NCI-H2107 treated with DMSO at 0.1 percent for 48 hours (cell line): ENCODE data around the gene MYO15A.
A peak's percentile ranks its signal among the peaks of the same experiment; 100 is the strongest.

Experiments
- DNase-seq: peaks from one replicate; lab custom pipeline; 2025; ENCODE audit not compliant: unreplicated experiment; lab: John Stamatoyannopoulos, UW

Gene MYO15A

DNA sequence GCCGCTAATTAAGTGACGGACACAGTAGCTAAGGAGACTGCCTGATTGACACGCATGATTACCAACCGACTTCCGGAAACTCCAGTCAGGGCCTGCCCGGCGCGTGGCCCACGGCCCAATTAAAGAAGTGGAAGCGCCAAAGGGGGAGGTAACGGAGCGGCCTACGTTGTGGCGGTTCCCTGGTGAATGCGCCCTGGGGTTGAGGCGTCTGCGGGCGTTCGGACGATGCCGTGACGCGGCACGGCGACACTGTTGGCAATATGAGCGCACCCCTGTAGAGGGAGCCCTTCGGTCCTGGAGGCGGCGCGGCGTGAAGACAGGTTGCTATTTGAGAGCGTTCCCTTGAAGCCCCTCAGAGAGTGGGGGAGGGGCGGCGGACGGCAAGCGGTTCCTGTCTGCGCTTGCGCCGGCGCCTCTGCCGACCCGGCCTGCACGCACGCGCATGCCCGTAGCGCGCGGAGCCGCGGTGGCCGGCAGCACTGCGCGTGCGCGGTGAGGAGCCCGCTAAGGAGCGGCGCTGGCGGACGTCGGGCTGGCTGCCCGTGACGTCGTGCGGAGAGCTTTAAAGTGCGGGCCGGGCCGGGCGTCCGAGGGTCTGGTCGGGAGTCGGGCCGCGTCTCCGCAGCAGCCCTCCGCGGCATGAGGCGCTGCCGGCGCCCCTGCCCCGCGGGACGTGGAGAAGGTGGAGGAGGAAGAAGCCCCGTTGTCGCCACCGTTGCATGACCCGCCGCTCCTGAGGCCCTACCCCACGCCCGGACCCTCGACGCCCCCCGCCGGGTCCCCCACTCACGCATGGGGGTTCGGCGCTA is 75.0 kb downstream of the MYO15A start, which contains the start of gene ALKBH5:
Gene ALKBH5, plus strand, starts transcription at position 495 of the 809 bp plus-strand sequence. CDS start 416 bp downstream, outside the sequence.
- DNase-seq, result peak; percentile 87

DNA sequence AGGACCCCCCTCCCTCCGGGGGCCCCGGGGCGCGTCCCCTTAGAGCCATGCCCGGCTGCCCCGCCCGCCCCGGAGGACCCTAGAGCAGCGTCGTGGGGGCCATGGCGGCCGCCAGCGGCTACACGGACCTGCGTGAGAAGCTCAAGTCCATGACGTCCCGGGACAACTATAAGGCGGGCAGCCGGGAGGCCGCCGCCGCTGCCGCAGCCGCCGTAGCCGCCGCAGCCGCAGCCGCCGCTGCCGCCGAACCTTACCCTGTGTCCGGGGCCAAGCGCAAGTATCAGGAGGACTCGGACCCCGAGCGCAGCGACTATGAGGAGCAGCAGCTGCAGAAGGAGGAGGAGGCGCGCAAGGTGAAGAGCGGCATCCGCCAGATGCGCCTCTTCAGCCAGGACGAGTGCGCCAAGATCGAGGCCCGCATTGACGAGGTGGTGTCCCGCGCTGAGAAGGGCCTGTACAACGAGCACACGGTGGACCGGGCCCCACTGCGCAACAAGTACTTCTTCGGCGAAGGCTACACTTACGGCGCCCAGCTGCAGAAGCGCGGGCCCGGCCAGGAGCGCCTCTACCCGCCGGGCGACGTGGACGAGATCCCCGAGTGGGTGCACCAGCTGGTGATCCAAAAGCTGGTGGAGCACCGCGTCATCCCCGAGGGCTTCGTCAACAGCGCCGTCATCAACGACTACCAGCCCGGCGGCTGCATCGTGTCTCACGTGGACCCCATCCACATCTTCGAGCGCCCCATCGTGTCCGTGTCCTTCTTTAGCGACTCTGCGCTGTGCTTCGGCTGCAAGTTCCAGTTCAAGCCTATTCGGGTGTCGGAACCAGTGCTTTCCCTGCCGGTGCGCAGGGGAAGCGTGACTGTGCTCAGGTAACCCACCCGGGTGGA is 75.8 kb downstream of the MYO15A start:
- DNase-seq, result no peak

DNA sequence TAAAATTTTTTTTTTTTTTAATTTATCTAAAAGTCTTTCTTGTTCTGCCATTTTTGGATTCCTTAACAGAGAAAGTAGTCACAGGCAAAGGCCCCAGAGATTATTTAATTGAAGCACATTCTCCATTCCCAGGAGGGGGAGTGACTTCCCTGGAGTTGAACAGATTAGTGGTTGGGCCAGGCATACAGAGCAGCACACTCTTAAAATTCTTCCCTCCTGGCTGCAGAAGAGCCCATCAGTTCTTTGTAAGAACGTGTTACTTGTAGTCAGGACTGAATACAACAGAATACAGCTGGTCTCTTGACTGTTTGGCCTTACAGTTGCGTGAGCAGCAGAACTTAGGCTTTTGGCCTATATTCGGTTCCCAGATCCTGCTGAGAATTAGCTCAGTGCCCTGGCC is 76.8 kb downstream of the MYO15A start:
- no peak for DNase-seq

DNA sequence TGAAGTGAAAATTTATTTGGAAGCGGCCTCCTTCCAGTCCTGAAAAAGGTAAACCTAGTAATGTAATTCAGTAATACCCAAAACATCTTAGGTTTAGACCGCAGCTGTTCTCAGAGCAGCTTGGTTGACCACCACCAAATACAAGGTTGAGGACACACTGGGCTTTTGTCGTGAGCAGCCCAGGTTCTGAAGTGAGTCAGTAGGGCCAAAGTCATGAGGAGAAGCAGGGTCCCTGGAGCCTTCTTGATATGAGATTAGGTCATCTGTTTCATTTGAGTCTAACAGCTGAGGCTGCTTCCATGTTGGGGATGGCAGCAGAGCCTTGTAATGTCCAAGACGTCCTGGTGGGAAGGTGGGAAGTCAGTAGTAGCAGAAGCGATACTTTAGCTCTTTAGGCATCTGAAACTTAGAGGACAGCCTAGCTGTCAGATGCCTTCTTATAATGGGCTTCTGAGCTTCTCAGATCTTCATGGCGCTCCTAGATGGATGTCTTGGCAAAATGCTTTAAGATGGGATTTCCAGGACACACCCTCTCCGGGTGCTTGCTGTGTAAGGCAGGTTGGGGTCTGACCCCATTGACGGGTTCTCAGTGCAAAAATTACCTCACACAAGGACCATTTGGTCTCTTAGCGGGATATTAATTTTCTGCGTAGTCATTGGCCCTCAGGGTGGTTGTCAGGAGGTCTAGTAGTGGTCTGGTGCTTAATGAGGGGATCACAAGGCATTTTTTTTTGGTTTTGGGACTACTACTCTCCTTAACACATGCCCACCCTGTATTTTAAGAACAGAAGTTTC is 77.5 kb downstream of the MYO15A start:
- no peak for DNase-seq

DNA sequence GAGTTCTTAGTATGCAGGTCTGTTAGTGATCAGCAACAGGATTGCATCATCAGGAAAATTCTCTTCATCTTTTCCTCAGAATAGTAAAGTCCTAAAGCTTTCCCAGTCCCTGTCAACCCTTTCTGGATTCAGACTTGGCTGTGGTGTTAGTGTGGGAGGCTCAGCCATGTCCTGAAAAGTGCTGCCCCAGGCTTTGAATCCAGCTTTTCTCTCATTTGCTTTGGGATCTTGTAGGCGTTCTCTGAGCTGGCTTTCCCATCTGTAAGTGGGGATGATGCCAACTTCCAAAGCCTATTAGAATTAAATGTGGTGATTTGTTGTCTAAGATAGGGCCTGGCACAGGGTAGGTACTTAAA is 78.0 kb downstream of the MYO15A start:
- DNase-seq, result no peak

DNA sequence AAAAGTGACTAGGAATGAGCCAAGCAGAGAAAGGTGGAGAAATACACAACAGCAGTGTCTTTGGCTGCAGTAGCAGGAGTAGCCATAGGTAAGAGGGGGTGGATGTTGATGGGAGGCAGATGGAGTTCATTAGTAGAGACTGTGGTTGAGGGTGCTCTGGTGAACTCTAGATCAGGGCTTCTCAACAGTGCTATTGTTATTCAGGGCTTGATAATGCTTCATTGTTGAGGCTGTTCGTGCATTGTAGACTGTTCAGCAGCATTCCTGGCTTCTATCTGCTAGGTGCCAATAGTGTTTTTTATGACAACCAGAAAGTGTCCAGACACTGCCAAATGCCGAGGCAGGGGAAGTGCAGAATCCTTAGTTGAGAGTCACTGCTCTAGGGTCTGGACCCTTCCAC is 78.7 kb downstream of the MYO15A start:
- no peak for DNase-seq

DNA sequence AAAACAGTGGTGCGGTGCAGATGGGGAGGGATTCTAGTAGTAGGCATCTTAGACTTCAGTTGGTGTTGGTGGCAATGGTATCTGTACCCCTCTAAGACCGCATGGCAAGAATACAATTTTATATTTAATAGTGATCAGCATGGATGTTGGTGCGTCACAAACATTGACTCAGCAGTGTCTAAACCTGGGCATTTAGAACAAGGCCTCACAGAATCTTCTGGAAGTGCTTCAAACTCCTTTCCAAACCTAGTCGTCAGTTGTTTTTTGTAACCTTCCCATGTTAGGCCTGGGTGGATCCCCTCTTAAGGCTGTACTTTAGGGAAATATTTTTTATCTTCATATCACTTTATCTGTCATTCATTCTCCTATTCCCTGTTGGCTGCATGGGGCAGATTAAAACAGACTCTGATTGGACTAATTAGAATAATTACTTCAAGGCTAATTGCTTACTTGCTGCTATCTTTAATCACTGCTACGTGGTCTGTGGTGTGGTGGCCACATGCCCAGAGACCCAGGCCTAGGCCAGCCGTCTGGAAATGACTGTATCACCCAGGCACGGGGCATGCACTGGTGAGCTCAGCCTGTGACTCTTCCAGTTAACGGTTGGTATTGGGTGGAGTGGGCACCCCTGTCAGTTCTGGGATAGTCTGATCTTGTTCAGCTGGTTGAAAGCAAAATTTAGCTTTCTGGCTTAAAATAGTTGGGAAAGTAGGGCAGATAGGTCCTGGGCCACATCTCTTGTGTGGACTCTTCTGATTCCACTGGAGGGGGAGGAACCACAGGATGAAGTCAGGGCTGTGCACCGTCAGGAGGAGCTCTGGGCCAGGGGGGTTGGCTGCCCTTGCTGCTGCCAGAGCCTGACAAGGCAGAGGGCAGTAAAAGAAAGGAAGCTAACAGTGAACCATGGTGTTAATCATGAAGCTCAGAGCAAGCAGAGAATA is 79.5 kb downstream of the MYO15A start:
- DNase-seq, result no peak

DNA sequence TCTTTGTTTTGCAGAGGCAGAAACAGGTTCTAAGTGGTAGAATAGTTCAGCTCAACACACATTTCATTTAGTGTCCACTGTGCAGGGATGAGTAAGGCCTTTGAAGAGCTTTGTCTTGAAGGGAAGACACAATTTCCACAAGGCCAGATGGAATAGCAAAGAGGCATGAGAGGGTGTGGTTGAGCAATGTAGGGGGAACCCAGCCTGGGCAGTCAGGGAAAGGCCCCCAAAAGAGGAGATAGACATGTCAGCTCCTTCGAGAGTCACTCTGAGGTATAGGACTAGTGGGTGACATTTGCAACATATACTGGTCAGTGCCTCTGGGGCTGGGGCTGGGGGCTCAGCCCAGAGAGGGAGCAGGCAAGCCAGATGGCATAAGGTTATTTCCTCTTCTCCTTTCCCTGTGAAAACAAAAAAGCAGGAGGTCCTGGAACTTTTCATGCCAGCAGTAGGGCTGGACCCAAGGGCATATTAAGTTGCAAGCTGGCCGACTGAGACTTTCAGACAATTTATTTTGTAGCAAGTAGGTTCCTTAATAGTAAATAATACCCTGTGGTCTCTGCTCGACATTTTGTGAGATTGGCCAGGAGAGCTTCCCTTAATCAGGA is 82.2 kb downstream of the MYO15A start:
- DNase-seq, result no peak

DNA sequence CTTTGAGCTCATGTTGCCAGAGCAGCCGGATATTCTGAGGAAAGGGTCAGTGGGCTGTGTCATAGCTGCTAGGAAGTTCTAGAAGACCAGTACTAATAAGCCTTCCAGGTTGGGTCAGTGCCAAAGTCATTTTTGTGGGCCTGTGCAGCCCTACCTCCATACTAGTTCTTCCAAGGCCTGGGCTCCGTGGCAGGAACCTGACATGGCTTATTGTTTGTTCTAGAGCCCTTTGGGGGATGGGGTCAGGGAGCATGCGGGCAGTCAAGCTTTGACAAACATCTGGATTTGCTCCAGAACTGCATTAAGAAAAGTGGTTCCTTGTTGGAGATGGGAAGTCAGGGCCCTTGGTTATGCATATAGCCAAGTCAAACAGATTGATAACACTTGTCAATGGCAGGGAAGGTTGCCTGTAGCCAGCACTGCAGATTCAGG is 82.7 kb downstream of the MYO15A start:
- DNase-seq, result no peak

DNA sequence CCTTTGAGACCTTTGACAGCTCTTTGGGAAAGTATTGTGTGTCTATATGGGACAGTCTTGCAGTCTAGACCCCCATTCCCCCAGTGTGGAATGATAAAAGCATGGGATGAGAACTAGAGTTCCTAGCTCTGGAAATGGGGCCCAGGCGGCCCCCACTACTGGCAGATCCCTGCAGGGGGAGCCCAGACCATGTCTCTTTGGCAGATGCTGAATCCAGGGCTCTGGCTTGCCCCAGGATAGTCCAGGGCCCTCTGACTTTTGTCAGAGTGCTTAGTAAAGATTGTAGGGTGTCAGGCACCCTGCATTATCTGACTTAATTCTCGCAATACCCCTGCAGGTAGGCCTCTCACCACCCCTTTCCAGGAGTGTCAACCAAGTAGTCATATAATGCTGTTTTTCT is 83.4 kb downstream of the MYO15A start:
- no peak for DNase-seq

DNA sequence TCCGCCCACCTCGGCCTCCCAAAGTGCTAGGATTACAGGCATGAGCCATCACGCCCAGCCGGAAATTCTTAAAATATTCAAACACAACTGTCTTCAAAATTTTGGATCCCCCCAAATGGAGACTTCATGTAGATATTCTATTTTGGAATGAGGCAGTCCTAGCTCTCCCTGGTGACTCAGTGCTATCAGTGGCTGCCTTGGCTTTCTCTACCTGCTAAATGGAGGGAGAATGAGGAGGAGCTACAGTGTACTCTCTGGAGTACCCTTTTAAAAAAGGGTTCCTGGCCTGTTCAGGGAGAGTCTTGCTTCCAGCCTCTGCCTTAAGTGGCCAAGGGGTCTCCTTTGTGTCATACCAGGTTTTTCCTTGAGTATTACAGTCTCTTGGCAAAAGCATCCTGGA is 85.8 kb downstream of the MYO15A start:
- DNase-seq, result no peak

DNA sequence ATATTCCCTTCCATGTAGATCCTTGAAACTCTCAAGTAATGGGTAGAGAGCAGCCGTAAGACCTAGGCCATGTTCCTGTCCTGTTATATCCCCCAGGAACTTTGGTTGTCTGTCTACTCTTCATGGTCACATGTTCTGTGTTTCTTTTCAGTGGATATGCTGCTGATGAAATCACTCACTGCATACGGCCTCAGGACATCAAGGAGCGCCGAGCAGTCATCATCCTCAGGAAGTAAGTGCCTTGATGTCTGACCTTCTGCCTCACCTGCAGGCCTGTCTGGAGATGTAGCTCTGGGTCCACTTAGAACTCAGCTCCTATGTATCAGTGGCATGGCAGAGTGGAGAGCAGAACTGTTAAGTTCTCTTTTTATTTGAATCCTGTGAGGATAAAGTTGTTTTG is 86.2 kb downstream of the MYO15A start:
- no peak for DNase-seq

DNA sequence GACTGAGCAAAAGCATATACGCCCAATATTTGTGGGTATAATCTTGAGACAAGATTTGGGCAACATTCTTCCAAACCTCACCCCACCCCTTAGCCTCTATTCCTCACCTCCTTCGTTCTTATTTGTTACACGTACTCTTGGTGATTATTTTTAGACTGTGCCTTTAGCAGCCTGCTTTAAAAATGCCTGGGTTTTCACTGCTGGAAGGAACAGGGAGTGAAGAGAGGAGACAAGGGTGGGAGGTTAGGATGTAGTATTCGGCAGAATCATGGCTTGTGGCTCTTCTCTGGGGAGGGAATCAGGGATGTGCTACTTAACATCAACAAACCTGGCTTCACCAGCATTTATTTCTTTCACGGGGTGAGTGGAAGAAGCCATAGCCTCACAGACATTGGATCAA is 86.7 kb downstream of the MYO15A start:
- no peak for DNase-seq

DNA sequence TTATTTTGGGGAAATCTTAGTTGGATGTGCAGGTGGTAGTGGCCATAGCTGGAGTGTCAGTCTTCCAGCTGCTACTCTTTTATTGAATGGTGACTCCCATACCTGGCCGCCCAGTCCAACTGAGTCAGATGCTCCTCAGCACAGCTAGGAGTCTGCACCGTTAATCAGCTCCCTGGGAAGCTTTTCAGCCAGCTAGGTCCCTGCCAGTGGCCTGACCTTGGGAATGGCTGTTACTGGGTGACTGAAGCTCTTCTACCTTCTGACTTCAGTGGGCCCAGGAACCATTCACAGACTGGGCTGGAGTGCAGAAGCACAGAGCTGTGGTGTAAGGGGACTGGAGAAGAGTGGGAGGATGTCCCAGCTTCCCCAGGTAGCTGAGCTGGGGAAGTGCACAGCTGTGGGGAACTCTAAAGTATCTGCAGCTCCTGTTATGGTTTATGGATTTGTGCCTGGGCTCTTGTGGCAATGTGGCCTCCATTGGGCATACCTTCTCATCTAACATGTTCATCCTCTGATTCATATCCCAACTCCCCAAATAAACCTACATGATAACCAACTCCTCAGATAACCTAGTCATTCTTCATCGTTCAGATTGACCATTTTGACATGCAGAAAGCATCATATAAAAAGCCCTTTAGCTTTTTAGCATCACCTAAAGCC is 89.1 kb downstream of the MYO15A start:
- no peak for DNase-seq

DNA sequence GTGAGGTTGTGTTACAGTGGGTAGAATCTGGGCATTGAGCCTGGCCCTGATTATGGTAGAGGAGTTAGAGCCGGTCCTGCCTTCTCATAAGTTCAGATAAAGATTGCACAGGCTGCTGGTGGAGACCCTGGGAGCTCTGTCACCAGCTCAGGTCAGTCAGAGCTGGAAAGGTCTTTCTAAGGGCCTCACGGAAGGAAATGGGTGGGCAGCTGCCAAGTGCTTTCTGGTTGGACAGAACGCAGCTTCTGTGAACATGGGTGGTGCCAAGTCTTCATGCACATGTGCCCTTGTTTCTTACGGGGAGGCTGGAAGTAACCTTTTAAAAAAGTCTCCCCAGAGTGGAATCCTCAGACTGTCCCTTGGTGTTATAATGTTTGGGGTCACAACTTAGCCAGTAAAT is 90.0 kb downstream of the MYO15A start:
- DNase-seq, result no peak

DNA sequence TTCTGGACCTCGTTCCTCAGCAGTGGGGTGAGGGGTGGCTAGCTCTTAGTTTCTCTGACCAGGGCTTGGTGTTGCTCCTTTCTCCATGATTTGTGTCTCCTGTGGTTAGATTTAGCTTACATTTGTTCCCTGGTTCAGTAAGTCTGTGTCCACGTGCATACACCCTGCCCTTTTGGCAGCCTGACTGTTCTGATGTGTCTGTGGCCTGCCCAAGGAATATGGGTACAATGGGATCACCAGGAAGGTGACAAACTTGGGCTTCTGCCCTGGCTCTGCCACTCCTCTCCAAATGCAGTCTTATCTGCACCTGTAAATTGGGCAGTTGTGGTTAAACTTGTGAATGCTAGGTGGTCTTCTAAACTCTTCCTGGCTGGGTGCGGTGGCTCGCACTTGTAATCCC is 92.6 kb downstream of the MYO15A start:
- DNase-seq, result no peak

DNA sequence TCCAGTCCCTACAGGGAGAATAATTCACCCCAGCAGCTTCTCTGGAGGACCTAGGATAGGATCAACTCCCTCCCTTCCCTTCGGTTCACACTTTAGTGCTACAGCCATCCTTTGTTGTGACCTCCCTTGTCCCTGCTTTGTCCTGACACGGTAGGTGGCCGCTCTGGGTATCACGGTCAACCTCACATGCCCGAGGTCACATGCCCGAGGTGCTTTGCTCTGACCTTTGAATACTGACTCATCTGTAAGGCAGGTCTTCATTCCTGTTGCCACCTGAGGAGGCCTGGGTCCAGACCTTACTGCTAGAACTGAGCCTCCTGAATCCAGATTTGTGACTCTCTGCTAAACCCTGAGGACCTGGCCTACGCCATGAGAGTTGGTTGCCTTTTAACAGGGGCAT is 94.8 kb downstream of the MYO15A start:
- no peak for DNase-seq

DNA sequence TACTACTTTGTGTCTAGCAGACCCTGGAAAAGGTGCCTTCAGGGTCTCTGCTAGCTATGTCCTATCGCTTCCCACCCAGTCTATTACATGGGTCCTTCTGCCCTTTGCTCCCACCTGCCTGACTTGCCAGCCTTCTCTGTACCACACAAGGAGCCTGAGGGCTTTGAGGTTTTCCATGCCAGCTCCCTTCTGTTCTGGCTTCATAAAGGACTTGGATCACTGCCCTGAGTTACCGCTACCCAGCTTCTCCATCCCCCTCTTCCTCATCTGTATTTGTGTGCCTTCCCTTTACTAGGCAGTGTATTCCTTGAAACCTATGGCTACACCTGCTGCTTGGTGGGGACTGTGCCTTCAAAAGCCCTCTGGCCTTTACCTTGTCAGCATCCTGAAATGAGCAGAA is 97.3 kb downstream of the MYO15A start:
- no peak for DNase-seq

DNA sequence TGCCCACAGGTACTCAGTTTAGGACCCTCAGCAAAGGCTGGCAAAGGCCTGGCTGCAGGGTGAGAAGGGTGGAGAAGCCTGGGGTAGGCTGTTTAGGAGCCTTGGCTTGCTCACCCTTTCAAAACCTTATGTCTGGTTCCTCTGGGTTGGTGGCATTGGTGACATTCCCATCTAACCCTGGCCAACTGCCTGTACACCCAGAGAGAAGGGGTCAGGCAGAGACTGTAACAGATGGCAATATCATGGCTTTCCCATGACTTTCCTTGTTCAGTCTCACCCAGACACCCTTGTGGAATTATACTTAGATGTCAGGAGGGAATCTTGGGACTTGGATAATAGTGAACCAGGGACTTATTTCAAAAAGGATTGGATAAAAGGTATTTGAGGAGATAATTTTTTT is 98.4 kb downstream of the MYO15A start:
- DNase-seq, result no peak
